IMR-90 (cell line): ENCODE data around the gene HMOX2. TPM values are rescaled to one million over a fixed set of nuclear protein-coding genes. Genes with fewer than 3 reads are reported as not detected.

Experiments used
- ATAC-seq: fragments of 200-7000 bp; cut with Tn5 transposase; 2 replicates; pipeline ENCODE4 v1.9.1; 2020; ENCODE audit warnings: low read depth, mild to moderate bottlenecking, moderate library complexity
- BruUV-seq: library from RNA; stranded (reverse); fragments of 400-500 nt; replicated peaks from 2 replicates; lab custom pipeline; 2021; lab: Mats Ljungman, UMichigan
- CTCF ChIA-PET: fragments of 300-600 bp; formaldehyde crosslinking; extraction: SDS; loops from one replicate; lab custom pipeline; 2021; ENCODE audit warnings: antibody characterized with exemption; lab: Yijun Ruan, JAX
- POLR2A ChIA-PET: fragments of 300-600 bp; sonication (Branson Sonifier 250); formaldehyde crosslinking; loops from one replicate; lab custom pipeline; 2022; ENCODE audit warnings: antibody characterized with exemption; ENCODE audit not compliant: unreplicated experiment; lab: Charles Lee
- DNase-seq: peaks from one replicate; pipeline ENCODE4 v3.0.0; 2013
- H2AFZ ChIP-seq: replicated peaks from 2 replicates; pipeline ENCODE3; 2013; ENCODE audit warnings: low read length, mild to moderate bottlenecking; ENCODE audit not compliant: poor library complexity
- H2AK5ac ChIP-seq: 2 replicates; pipeline ENCODE4 v1.6.1; 2013; ENCODE audit warnings: low read depth, low read length, inconsistent platforms
- H2AK9ac ChIP-seq: replicated peaks from 2 replicates; pipeline ENCODE3; 2013; ENCODE audit warnings: mild to moderate bottlenecking, low read depth, low read length, moderate library complexity; ENCODE audit not compliant: poor library complexity
- H2BK120ac ChIP-seq: 2 replicates; pipeline ENCODE4 v1.6.1; 2013; ENCODE audit warnings: low read depth, low read length, inconsistent platforms
- H2BK15ac ChIP-seq: 3 replicates; pipeline ENCODE4 v1.6.1; 2013; ENCODE audit warnings: low read depth, low read length, inconsistent platforms
- H2BK20ac ChIP-seq: 2 replicates; pipeline ENCODE4 v1.6.1; 2013; ENCODE audit warnings: low read depth, mild to moderate bottlenecking, inconsistent platforms, low read length, moderate library complexity
- H2BK5ac ChIP-seq: 2 replicates; pipeline ENCODE4 v1.6.1; 2013; ENCODE audit warnings: mild to moderate bottlenecking, low read depth, low read length, inconsistent platforms; ENCODE audit not compliant: poor library complexity, severe bottlenecking
- H3K14ac ChIP-seq: replicated peaks from 2 replicates; pipeline ENCODE4 v1.6.1; 2013; ENCODE audit warnings: low read depth, low read length, inconsistent platforms
- H3K18ac ChIP-seq: 2 replicates; pipeline ENCODE4 v1.6.1; 2013; ENCODE audit warnings: low read depth, low read length, control low read depth
- H3K23ac ChIP-seq: 2 replicates; pipeline ENCODE4 v1.6.1; 2013; ENCODE audit warnings: low read depth, low read length, inconsistent platforms
- H3K27ac ChIP-seq: 2 replicates; pipeline ENCODE4 v1.5.1; 2013; ENCODE audit warnings: mild to moderate bottlenecking, control low read depth, low read length; ENCODE audit not compliant: insufficient read depth
- H3K27me3 ChIP-seq: 2 replicates; pipeline ENCODE4 v1.6.1; 2013; ENCODE audit warnings: low read length; ENCODE audit not compliant: control insufficient read depth, insufficient read depth
- H3K36me3 ChIP-seq: 2 replicates; pipeline ENCODE4 v1.6.1; 2013; ENCODE audit warnings: low read length, mixed read lengths; ENCODE audit not compliant: control insufficient read depth, insufficient read depth
- H3K4ac ChIP-seq: 2 replicates; pipeline ENCODE4 v1.6.1; 2013; ENCODE audit warnings: low read depth, low read length, inconsistent platforms
- H3K4me1 ChIP-seq: 2 replicates; pipeline ENCODE4 v1.6.1; 2013; ENCODE audit warnings: low read length, mixed read lengths; ENCODE audit not compliant: control insufficient read depth, insufficient read depth
- H3K4me2 ChIP-seq: 2 replicates; pipeline ENCODE4 v1.6.1; 2013; ENCODE audit warnings: low read depth, mild to moderate bottlenecking, control low read depth, low read length, moderate library complexity
- H3K4me3 ChIP-seq: 2 replicates; pipeline ENCODE4 v1.5.1; 2013; ENCODE audit warnings: low read depth, mild to moderate bottlenecking, control low read depth, low read length, moderate library complexity; ENCODE audit not compliant: insufficient read depth
- H3K56ac ChIP-seq: 2 replicates; pipeline ENCODE4 v1.6.1; 2013; ENCODE audit warnings: low read length, inconsistent platforms; ENCODE audit not compliant: insufficient read depth; ENCODE audit errors: extremely low read depth
- H3K79me1 ChIP-seq, 2 experiments: 2 replicates each; pipeline ENCODE4 v1.6.1; 2013; ENCODE audit warnings: low read length in 2 of 2, inconsistent platforms in 1 of 2, low read depth in 1 of 2
- H3K9ac ChIP-seq: 2 replicates; pipeline ENCODE4 v1.6.1; 2013; ENCODE audit warnings: low read depth, low read length, control low read depth
- H3K9me1 ChIP-seq: 2 replicates; pipeline ENCODE4 v1.6.1; 2013; ENCODE audit warnings: low read length, inconsistent platforms; ENCODE audit not compliant: insufficient read depth
- H3K9me3 ChIP-seq: 2 replicates; pipeline ENCODE4 v1.6.1; 2013; ENCODE audit warnings: low read length; ENCODE audit not compliant: control insufficient read depth, insufficient read depth
- H4K20me1 ChIP-seq: 2 replicates; pipeline ENCODE4 v1.6.1; 2013; ENCODE audit warnings: low read length, inconsistent platforms; ENCODE audit not compliant: insufficient read depth
- H4K5ac ChIP-seq: 2 replicates; pipeline ENCODE4 v1.6.1; 2013; ENCODE audit warnings: mild to moderate bottlenecking, low read depth, low read length, control low read depth
- H4K8ac ChIP-seq, 2 experiments: 2 replicates each; pipeline ENCODE4 v1.6.1; 2013; ENCODE audit warnings: low read depth in 2 of 2, low read length in 2 of 2, control low read depth in 1 of 2, inconsistent platforms in 1 of 2
- H4K91ac ChIP-seq: 2 replicates; pipeline ENCODE4 v1.6.1; 2013; ENCODE audit warnings: low read depth, low read length, inconsistent platforms; ENCODE audit not compliant: insufficient read depth
- CHD1 ChIP-seq: IDR thresholded peaks from 2 replicates; pipeline ENCODE4 v1.6.1; 2012; ENCODE audit warnings: low read depth, low read length, improper control_type of control experiment
- MAFK ChIP-seq: IDR thresholded peaks from 2 replicates; pipeline ENCODE4 v1.6.1; 2012; ENCODE audit warnings: low read depth, low read length, improper control_type of control experiment
- MAZ ChIP-seq: IDR thresholded peaks from 2 replicates; pipeline ENCODE4 v1.6.1; 2012; ENCODE audit warnings: low read depth, mild to moderate bottlenecking, low read length, improper control_type of control experiment, moderate library complexity, borderline replicate concordance
- POLR2A ChIP-seq: IDR thresholded peaks from 2 replicates; pipeline ENCODE4 v1.6.1; 2012; ENCODE audit warnings: mild to moderate bottlenecking, low read depth, low read length
- RCOR1 ChIP-seq: IDR thresholded peaks from 2 replicates; pipeline ENCODE4 v1.6.1; 2012; ENCODE audit warnings: mild to moderate bottlenecking, low read length, improper control_type of control experiment; ENCODE audit not compliant: insufficient replicate concordance
- RFX5 ChIP-seq: IDR thresholded peaks from 2 replicates; pipeline ENCODE4 v1.8.0; 2012; ENCODE audit warnings: low read depth, mild to moderate bottlenecking, low read length, moderate library complexity
- SMC3 ChIP-seq: fragments of 150-350 bp; IDR thresholded peaks from 2 replicates; pipeline ENCODE4 v1.6.1; 2016; ENCODE audit warnings: low read depth, mild to moderate bottlenecking, antibody characterized with exemption, low read length, moderate library complexity
- WGBS, 2 experiments: methylation state at CpG; one replicate each; pipeline versions ENCODE4 v1.1.5 to v1.1.7; 2013; ENCODE audit warnings: missing lambda C conversion rate in 2 of 2; ENCODE audit not compliant: insufficient read length in 1 of 2; ENCODE audit errors: extremely low coverage in 2 of 2; 5-methylcytosine and 5-hydroxymethylcytosine counted together
- dilution Hi-C: fragments of 300-500 bp; cut with HindIII; formaldehyde crosslinking; loops from one replicate; pipeline ENCODE4 v1.14.3; 2018; ENCODE audit warnings: low sequenced_read_pairs; ENCODE audit not compliant: unreplicated experiment
- in situ Hi-C: fragments of 300-500 bp; cut with MboI; formaldehyde crosslinking; loops from 3 replicates; pipeline ENCODE4 v1.14.3; 2019; ENCODE audit warnings: low sequenced_read_pairs, inconsistent platforms, mixed read lengths
- intact Hi-C: fragments of 100-400 bp; cut with micrococcal nuclease; formaldehyde crosslinking; loops from 2 replicates; pipeline ENCODE4 v1.10.0; 2022
- polyA plus RNA-seq, 3 experiments: library from polyadenylated mRNA; depleted of rRNA; stranded (reverse); fragments of >200 nt; gene quantifications; 2 replicates each; pipeline ENCODE4 v1.2.3, GENCODE V29; 2012; ENCODE audit warnings: low replicate concordance in 1 of 3
- total RNA-seq: library from RNA; depleted of rRNA; stranded (reverse); fragments of >200 nt; gene quantifications from 2 replicates; pipeline ENCODE4 v1.2.3, GENCODE V29; 2012
- TF ChIP-seq, protein P1 (sequence below): fragments of 150-350 bp; IDR thresholded peaks from 2 replicates; pipeline ENCODE4 v1.6.1; 2017; ENCODE audit warnings: mild to moderate bottlenecking, antibody characterized with exemption, low read length, low read depth
- TF ChIP-seq, protein P2 (sequence below): conservative IDR thresholded peaks from 2 replicates; pipeline ENCODE4 v1.5.1; 2012; ENCODE audit warnings: mild to moderate bottlenecking, low read depth, low read length, improper control_type of control experiment

Gene HMOX2
- total and polyA plus RNA-seq, 2 of the 4 experiments (the other 2 are of a cell fraction), result 93.9 to 98.8 TPM

DNA sequence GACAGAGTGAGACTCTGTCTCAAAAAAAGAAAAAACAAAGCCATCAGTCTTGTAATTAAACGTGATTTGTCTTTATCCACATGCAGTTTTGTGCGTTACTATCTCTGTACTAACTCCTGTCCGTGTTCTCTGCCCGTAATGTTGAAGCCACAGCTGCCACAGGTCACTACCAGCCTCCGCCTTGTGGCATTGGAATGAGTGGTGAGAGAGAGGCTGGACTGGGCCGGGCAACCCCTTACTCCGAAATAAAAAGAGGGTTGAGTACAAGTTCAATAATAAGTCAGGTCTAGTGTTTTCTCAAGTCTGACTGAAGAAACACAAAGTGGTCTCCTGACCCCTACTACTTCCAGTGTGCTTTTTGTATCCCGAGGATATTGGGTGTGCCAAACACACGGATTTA lies 45.2 kb upstream of the HMOX2 start:
- ChIA-PET POLR2A (no interaction called here), CTCF (no interaction called here)
- Histone ChIP-seq H4K20me1 (peaks cover 15% of the 10 kb centered on the region; the same call in 1 of the 2 replicates), H3K18ac (no peak overlapping the region), H3K79me1 (peaks cover 30 to 59% of the 10 kb centered on the region in 2 experiments), H3K36me3 (peaks cover 15% of the 10 kb centered on the region), H4K5ac (no peak overlapping the region), H2AK9ac (no peak overlapping the region), H3K4me2 (no peak overlapping the region), H3K14ac (no peak overlapping the region), H3K4me3 (no peak overlapping the region), H2AFZ (no peak overlapping the region), H3K9me3 (no peaks in the 10 kb centered on the region), H3K27me3 (no peaks in the 10 kb centered on the region), H3K23ac (no peak overlapping the region), H4K91ac (no peak overlapping the region), H2BK120ac (no peak overlapping the region), H4K8ac (no peak overlapping the region), H3K27ac (no peak overlapping the region), H3K4ac (no peak overlapping the region), H2BK20ac (no peak overlapping the region), H3K56ac (no peak overlapping the region), H3K9me1 (peaks cover 9% of the 10 kb centered on the region; the same call in 1 of the 2 replicates), H3K4me1 (peaks cover 7% of the 10 kb centered on the region), H2AK5ac (no peak overlapping the region), H2BK5ac (no peak overlapping the region), H3K9ac (no peak overlapping the region), H2BK15ac (no peak overlapping the region)
- dilution Hi-C loops (no loop called here), intact Hi-C loops (no loop called here), in situ Hi-C loops (no loop called here)
- BruUV-seq, result no TSS peak
- TF ChIP-seq, protein P1, sequence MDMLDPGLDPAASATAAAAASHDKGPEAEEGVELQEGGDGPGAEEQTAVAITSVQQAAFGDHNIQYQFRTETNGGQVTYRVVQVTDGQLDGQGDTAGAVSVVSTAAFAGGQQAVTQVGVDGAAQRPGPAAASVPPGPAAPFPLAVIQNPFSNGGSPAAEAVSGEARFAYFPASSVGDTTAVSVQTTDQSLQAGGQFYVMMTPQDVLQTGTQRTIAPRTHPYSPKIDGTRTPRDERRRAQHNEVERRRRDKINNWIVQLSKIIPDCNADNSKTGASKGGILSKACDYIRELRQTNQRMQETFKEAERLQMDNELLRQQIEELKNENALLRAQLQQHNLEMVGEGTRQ, result no peak
- no peak for TF ChIP-seq POLR2A
- TF ChIP-seq SMC3, result no peak
- TF ChIP-seq RCOR1, result no peak
- TF ChIP-seq CHD1, result no peak
- TF ChIP-seq RFX5, result no peak
- TF ChIP-seq, protein P2, sequence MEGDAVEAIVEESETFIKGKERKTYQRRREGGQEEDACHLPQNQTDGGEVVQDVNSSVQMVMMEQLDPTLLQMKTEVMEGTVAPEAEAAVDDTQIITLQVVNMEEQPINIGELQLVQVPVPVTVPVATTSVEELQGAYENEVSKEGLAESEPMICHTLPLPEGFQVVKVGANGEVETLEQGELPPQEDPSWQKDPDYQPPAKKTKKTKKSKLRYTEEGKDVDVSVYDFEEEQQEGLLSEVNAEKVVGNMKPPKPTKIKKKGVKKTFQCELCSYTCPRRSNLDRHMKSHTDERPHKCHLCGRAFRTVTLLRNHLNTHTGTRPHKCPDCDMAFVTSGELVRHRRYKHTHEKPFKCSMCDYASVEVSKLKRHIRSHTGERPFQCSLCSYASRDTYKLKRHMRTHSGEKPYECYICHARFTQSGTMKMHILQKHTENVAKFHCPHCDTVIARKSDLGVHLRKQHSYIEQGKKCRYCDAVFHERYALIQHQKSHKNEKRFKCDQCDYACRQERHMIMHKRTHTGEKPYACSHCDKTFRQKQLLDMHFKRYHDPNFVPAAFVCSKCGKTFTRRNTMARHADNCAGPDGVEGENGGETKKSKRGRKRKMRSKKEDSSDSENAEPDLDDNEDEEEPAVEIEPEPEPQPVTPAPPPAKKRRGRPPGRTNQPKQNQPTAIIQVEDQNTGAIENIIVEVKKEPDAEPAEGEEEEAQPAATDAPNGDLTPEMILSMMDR, result no peak
- TF ChIP-seq MAZ, result no peak
- TF ChIP-seq MAFK, result no peak
- 100% methylated on average over 1 of the region's 9 CpGs; no CpG with 5 or more reads in 1 of the 2 experiments for WGBS, 2 experiments
- DNase-seq (no peak), ATAC-seq (no peak)
